Neural crest cell (in vitro differentiated cells): ENCODE measurements around the gene NRF1. TPM values are rescaled to one million over a fixed set of nuclear protein-coding genes. Genes with fewer than 3 reads are reported as not detected.
"Not testable (repeated sequence)": the region's sequence is repeated elsewhere in the genome, so short reads cannot be mapped to it uniquely, and the experiment has no call there.

Source experiments
- DNase-seq: peaks from one replicate; pipeline ENCODE4 v3.0.0; 2021; ENCODE audit warnings: low read depth, mixed read lengths, low spot score
- H3K27ac Mint-ChIP-seq: one replicate; pipeline ENCODE4 v1.8.0; 2021; ENCODE audit warnings: mild to moderate bottlenecking, mixed read lengths; ENCODE audit not compliant: unreplicated experiment
- H3K27me3 Mint-ChIP-seq: 2 replicates; pipeline ENCODE4 v1.8.0; 2021; ENCODE audit warnings: low read depth, mild to moderate bottlenecking, mixed read lengths
- H3K36me3 Mint-ChIP-seq: 2 replicates; pipeline ENCODE4 v1.8.0; 2021; ENCODE audit warnings: low read depth, mild to moderate bottlenecking, mixed read lengths
- H3K4me1 Mint-ChIP-seq: 2 replicates; pipeline ENCODE4 v1.8.0; 2021; ENCODE audit warnings: mixed read lengths
- H3K4me3 Mint-ChIP-seq: one replicate; pipeline ENCODE4 v1.8.0; 2021; ENCODE audit warnings: mild to moderate bottlenecking, mixed read lengths
- H3K9me3 Mint-ChIP-seq: 2 replicates; pipeline ENCODE4 v1.8.0; 2021; ENCODE audit warnings: mixed read lengths
- CTCF ChIP-seq: fragments of 200-600 bp; sonication (generic); conservative IDR thresholded peaks from 2 replicates; pipeline ENCODE4 v1.5.0; 2021; ENCODE audit warnings: antibody characterized with exemption, mild to moderate bottlenecking
- total RNA-seq: library from RNA; stranded (reverse); gene quantifications from 2 replicates; pipeline ENCODE4 v1.2.1, GENCODE V29; 2021

The NRF1 gene
- total RNA-seq, 1 donor from 2014 or later, result 27.5 TPM

- no peak overlapping the region for H3K4me3 Mint-ChIP-seq
- TF ChIP-seq CTCF, result no peak
- H3K27ac Mint-ChIP-seq, result no peak overlapping the region
- H3K36me3 Mint-ChIP-seq, result no peaks in the 10 kb centered on the region
- H3K9me3 Mint-ChIP-seq, result no peaks in the 10 kb centered on the region
- no peak for DNase-seq
- H3K4me1 Mint-ChIP-seq, result peaks cover 10% of the 10 kb centered on the region
- H3K27me3 Mint-ChIP-seq, result peaks cover 61% of the 10 kb centered on the region
Measured at GRCh38 chr7:129789000-129789399, 177.5 kb downstream of the NRF1 start.

GRCh38 chr7:129789652-129790051, 178.1 kb downstream of the NRF1 start:
- H3K27ac Mint-ChIP-seq, result no peak overlapping the region

GRCh38 chr7:129790136-129790535, 178.6 kb downstream of the NRF1 start:
- DNase-seq, result no peak
- H3K27ac Mint-ChIP-seq, result no peak overlapping the region
- TF ChIP-seq CTCF, result no peak
- no peaks in the 10 kb centered on the region for H3K9me3 Mint-ChIP-seq
- no peaks in the 10 kb centered on the region for H3K36me3 Mint-ChIP-seq
- no peak overlapping the region for H3K4me3 Mint-ChIP-seq
- H3K27me3 Mint-ChIP-seq, result peaks cover 50% of the 10 kb centered on the region
- H3K4me1 Mint-ChIP-seq, result peaks cover 8% of the 10 kb centered on the region

More at GRCh38 chr7:129789652-129790051, 178.1 kb downstream of the NRF1 start:
- Mint-ChIP-seq H3K4me1 (peaks cover 10% of the 10 kb centered on the region), H3K36me3 (no peaks in the 10 kb centered on the region), H3K4me3 (no peak overlapping the region), H3K9me3 (no peaks in the 10 kb centered on the region), H3K27me3 (peaks cover 55% of the 10 kb centered on the region)
- DNase-seq, result no peak
- no peak for TF ChIP-seq CTCF

- H3K4me1 Mint-ChIP-seq, result no peaks in the 10 kb centered on the region
- H3K4me3 Mint-ChIP-seq, result no peak overlapping the region
- no peaks in the 10 kb centered on the region for H3K9me3 Mint-ChIP-seq
- peaks cover 24% of the 10 kb centered on the region for H3K27me3 Mint-ChIP-seq
- no peak for TF ChIP-seq CTCF
- no peaks in the 10 kb centered on the region for H3K36me3 Mint-ChIP-seq
- no peak for DNase-seq
- H3K27ac Mint-ChIP-seq, result no peak overlapping the region
Measured at GRCh38 chr7:129792721-129793120, 181.2 kb downstream of the NRF1 start.

- peaks cover 16% of the 10 kb centered on the region for H3K27me3 Mint-ChIP-seq
- no peak for TF ChIP-seq CTCF
Measured at GRCh38 chr7:129793506-129794310, 182.2 kb downstream of the NRF1 start.

GRCh38 chr7:129794461-129794860, 182.9 kb downstream of the NRF1 start:
- not testable (repeated sequence) for H3K27me3 Mint-ChIP-seq, H3K9me3 Mint-ChIP-seq, H3K27ac Mint-ChIP-seq, H3K4me1 Mint-ChIP-seq, H3K36me3 Mint-ChIP-seq, H3K4me3 Mint-ChIP-seq, DNase-seq

More at GRCh38 chr7:129793506-129794310, 182.2 kb downstream of the NRF1 start:
- Mint-ChIP-seq H3K36me3 (no peaks in the 10 kb centered on the region), H3K4me1 (no peaks in the 10 kb centered on the region), H3K27ac (no peak overlapping the region), H3K4me3 (no peak overlapping the region), H3K9me3 (no peaks in the 10 kb centered on the region)
- no peak for DNase-seq
